ENCODE results near the gene LAIR1. TPM values are rescaled to one million over a fixed set of nuclear protein-coding genes. Genes with fewer than 3 reads are reported as not detected.
"Not testable (repeated sequence)": the region's sequence is repeated elsewhere in the genome, so short reads cannot be mapped to it uniquely, and the experiment has no call there.

LAIR1 gene
- total RNA-seq, 2 experiments from 2014 or later: 4.3 TPM; not detected in 1

- CTCF ChIA-PET (ENCODE audit: unreplicated experiment): no interaction called here
- H2AFZ ChIP-seq (ENCODE audit: low read length): no peak overlapping the region
- H3K9me3 ChIP-seq (ENCODE audit: low read length): no peaks in the 10 kb centered on the region
- POLR2A ChIA-PET: no interaction called here
- TF ChIP-seq EZH2phosphoT487 (IDR thresholded peaks at IDR 0.05; ENCODE audit: borderline replicate concordance, low read depth, low read length): no peak
- TF ChIP-seq CTCF (conservative IDR thresholded peaks at IDR 0.05; ENCODE audit: low read length): no peak
- no peaks in the 10 kb centered on the region for H3K36me3 ChIP-seq (ENCODE audit: insufficient read depth, low read length)
- no peak overlapping the region for H3K27ac ChIP-seq (ENCODE audit: low read depth, low read length, poor library complexity, severe bottlenecking)
- no peak overlapping the region for H3K4me2 ChIP-seq (ENCODE audit: low read length)
- intact Hi-C loops (cut with micrococcal nuclease; ENCODE audit: unreplicated experiment): loop anchor here (1.0 kb wide), 2 partner anchors 29 to 66 kb away; no protein-coding TSS in a partner anchor
- no peak overlapping the region for H3K4me3 ChIP-seq (ENCODE audit: low read depth, low read length, poor library complexity, severe bottlenecking)
- peaks cover 6% of the 10 kb centered on the region for H3K4me1 ChIP-seq (ENCODE audit: insufficient read depth, low read length, poor library complexity, severe bottlenecking)
- no peaks in the 10 kb centered on the region for H4K20me1 ChIP-seq (ENCODE audit: insufficient read depth, low read length)
- H3K9me2 ChIP-seq (ENCODE audit: insufficient read depth, low read length): no peaks in the 10 kb centered on the region
- no peaks in the 10 kb centered on the region for H3K79me2 ChIP-seq (ENCODE audit: insufficient read depth, low read depth, low read length)
- no TSS peak for BruUV-seq (replicated peaks)
- DNase-seq (ENCODE audit: low spot score): no peak
Observed at GRCh38 chr19:54325631-54326030, 39.1 kb downstream of the LAIR1 start.

- CTCF ChIA-PET (ENCODE audit: unreplicated experiment): no interaction called here
- no peaks in the 10 kb centered on the region for H3K9me3 ChIP-seq (ENCODE audit: low read length)
- TF ChIP-seq CTCF (conservative IDR thresholded peaks at IDR 0.05; ENCODE audit: low read length) (peak; percentile 100), EZH2phosphoT487 (IDR thresholded peaks at IDR 0.05; ENCODE audit: borderline replicate concordance, low read depth, low read length) (no peak)
- peaks cover 6% of the 10 kb centered on the region for H3K4me1 ChIP-seq (ENCODE audit: insufficient read depth, low read length, poor library complexity, severe bottlenecking)
- intact Hi-C loops (cut with micrococcal nuclease; ENCODE audit: unreplicated experiment): loop anchor here (1.0 kb wide), 2 partner anchors 29 to 66 kb away; no protein-coding TSS in a partner anchor
- no peaks in the 10 kb centered on the region for H3K9me2 ChIP-seq (ENCODE audit: insufficient read depth, low read length)
- H3K27ac ChIP-seq (ENCODE audit: low read depth, low read length, poor library complexity, severe bottlenecking): no peak overlapping the region
- H4K20me1 ChIP-seq (ENCODE audit: insufficient read depth, low read length): no peaks in the 10 kb centered on the region
- H3K4me3 ChIP-seq (ENCODE audit: low read depth, low read length, poor library complexity, severe bottlenecking): no peak overlapping the region
- no peaks in the 10 kb centered on the region for H3K79me2 ChIP-seq (ENCODE audit: insufficient read depth, low read depth, low read length)
- H2AFZ ChIP-seq (ENCODE audit: low read length): no peak overlapping the region
- POLR2A ChIA-PET: no interaction called here
- DNase-seq (ENCODE audit: low spot score): peak; percentile 69
- H3K4me2 ChIP-seq (ENCODE audit: low read length): no peak overlapping the region
- no peaks in the 10 kb centered on the region for H3K36me3 ChIP-seq (ENCODE audit: insufficient read depth, low read length)
- BruUV-seq (replicated peaks): no TSS peak
Observed at GRCh38 chr19:54325194-54325621, 39.5 kb downstream of the LAIR1 start.

- no peak overlapping the region for H2AFZ ChIP-seq (ENCODE audit: low read length)
- CTCF ChIA-PET (ENCODE audit: unreplicated experiment): no interaction called here
- H3K4me3 ChIP-seq (ENCODE audit: low read depth, low read length, poor library complexity, severe bottlenecking): no peak overlapping the region
- intact Hi-C loops (cut with micrococcal nuclease; ENCODE audit: unreplicated experiment): loop anchor here (1.0 kb wide), 1 partner anchor 64 kb away; no protein-coding TSS in a partner anchor
- no peaks in the 10 kb centered on the region for H3K9me3 ChIP-seq (ENCODE audit: low read length)
- no peaks in the 10 kb centered on the region for H3K9me2 ChIP-seq (ENCODE audit: insufficient read depth, low read length)
- DNase-seq (ENCODE audit: low spot score): no peak
- no peaks in the 10 kb centered on the region for H3K36me3 ChIP-seq (ENCODE audit: insufficient read depth, low read length)
- TF ChIP-seq EZH2phosphoT487 (IDR thresholded peaks at IDR 0.05; ENCODE audit: borderline replicate concordance, low read depth, low read length) (no peak), CTCF (conservative IDR thresholded peaks at IDR 0.05; ENCODE audit: low read length) (no peak)
- H3K27ac ChIP-seq (ENCODE audit: low read depth, low read length, poor library complexity, severe bottlenecking): no peak overlapping the region
- H3K79me2 ChIP-seq (ENCODE audit: insufficient read depth, low read depth, low read length): no peaks in the 10 kb centered on the region
- no peaks in the 10 kb centered on the region for H4K20me1 ChIP-seq (ENCODE audit: insufficient read depth, low read length)
- H3K4me2 ChIP-seq (ENCODE audit: low read length): no peak overlapping the region
- POLR2A ChIA-PET: no interaction called here
- no TSS peak for BruUV-seq (replicated peaks)
- peaks cover 10% of the 10 kb centered on the region for H3K4me1 ChIP-seq (ENCODE audit: insufficient read depth, low read length, poor library complexity, severe bottlenecking)
Observed at GRCh38 chr19:54324071-54324470, 40.7 kb downstream of the LAIR1 start.

- H3K36me3 ChIP-seq (ENCODE audit: insufficient read depth, low read length); H3K9me3 ChIP-seq (ENCODE audit: low read length); POLR2A ChIA-PET; H3K4me2 ChIP-seq (ENCODE audit: low read length); H2AFZ ChIP-seq (ENCODE audit: low read length); H3K9me2 ChIP-seq (ENCODE audit: insufficient read depth, low read length); H3K27ac ChIP-seq (ENCODE audit: low read depth, low read length, poor library complexity, severe bottlenecking); H3K79me2 ChIP-seq (ENCODE audit: insufficient read depth, low read depth, low read length); DNase-seq (ENCODE audit: low spot score); BruUV-seq (replicated peaks); H3K4me3 ChIP-seq (ENCODE audit: low read depth, low read length, poor library complexity, severe bottlenecking); CTCF ChIA-PET (ENCODE audit: unreplicated experiment); intact Hi-C loops (cut with micrococcal nuclease; ENCODE audit: unreplicated experiment); H4K20me1 ChIP-seq (ENCODE audit: insufficient read depth, low read length): not testable (repeated sequence)
- peaks cover 13% of the 10 kb centered on the region for H3K4me1 ChIP-seq (ENCODE audit: insufficient read depth, low read length, poor library complexity, severe bottlenecking)
Observed at GRCh38 chr19:54322934-54323333, 41.8 kb downstream of the LAIR1 start.
